Measurements from ENCODE around the gene SERPINB2. TPM values are rescaled to one million over a fixed set of nuclear protein-coding genes. Genes with fewer than 3 reads are reported as not detected.

SERPINB2 gene
- total and polyA plus RNA-seq, 2 of the 13 experiments (the other 11 are each of a cell fraction or from before 2014, with no cell fraction given) = 0.07 to 0.11 TPM

GRCh38 chr18:63936156-63936931 lies 48.8 kb downstream of the SERPINB2 start (continued):
- TF ChIP-seq MAX (IDR thresholded peaks at IDR 0.05) = peak; percentile 24; the same call in 1 of the 2 replicates
- TF ChIP-seq YY1 (IDR thresholded peaks at IDR 0.05; ENCODE audit: insufficient read depth, insufficient replicate concordance, low read depth, low read length) = peak; percentile 21
- peak; percentile 53; the same call in 1 of the 2 replicates for TF ChIP-seq ZFY (CRISPR knock-in tag; IDR thresholded peaks at IDR 0.05)
- 0 out of 2 replicates have a peak, but pooled peaks have one; percentile 31 for TF ChIP-seq NRL (CRISPR knock-in tag; IDR thresholded peaks at IDR 0.05; ENCODE audit: borderline replicate concordance)
- peak; percentile 69 for TF ChIP-seq RAD21 (CRISPR knock-in tag; IDR thresholded peaks at IDR 0.05)
- TF ChIP-seq HNRNPLL (IDR thresholded peaks at IDR 0.05; ENCODE audit: low read depth, low read length, poor library complexity, severe bottlenecking) = peak; percentile 40
- TF ChIP-seq SPEN (CRISPR knock-in tag; IDR thresholded peaks at IDR 0.05; ENCODE audit: low read depth) = 0 out of 2 replicates have a peak, but pooled peaks have one; percentile 25
- TF ChIP-seq GABPA (IDR thresholded peaks at IDR 0.05; ENCODE audit: low read depth, low read length) = peak; percentile 27; the same call in 1 of the 2 replicates
- peak; percentile 47; the same call in 1 of the 2 replicates for TF ChIP-seq GABPA (CRISPR knock-in tag; IDR thresholded peaks at IDR 0.05; ENCODE audit: low read depth)
- TF ChIP-seq KDM2A (CRISPR knock-in tag; IDR thresholded peaks at IDR 0.05; ENCODE audit: borderline replicate concordance, low read depth) = peak; percentile 79; the same call in 1 of the 2 replicates
- TF ChIP-seq ZNF501 (CRISPR knock-in tag; IDR thresholded peaks at IDR 0.05) = no peak
- 0 out of 2 replicates have a peak, but pooled peaks have one; percentile 17 for TF ChIP-seq MIER2 (CRISPR knock-in tag; IDR thresholded peaks at IDR 0.05)
- TF ChIP-seq CTCF (CRISPR knock-in tag; IDR thresholded peaks at IDR 0.05) = peak; percentile 89
- TF ChIP-seq ZNF276 (CRISPR knock-in tag; IDR thresholded peaks at IDR 0.05; ENCODE audit: low read depth) = no peak
- TF ChIP-seq ELF1 (CRISPR knock-in tag; IDR thresholded peaks at IDR 0.05) = peak; percentile 82
- TF ChIP-seq ZNF510 (CRISPR knock-in tag; IDR thresholded peaks at IDR 0.05; ENCODE audit: low read depth) = no peak
- TF ChIP-seq SALL1 (CRISPR knock-in tag; IDR thresholded peaks at IDR 0.05) = 0 out of 2 replicates have a peak, but pooled peaks have one; percentile 19
- TF ChIP-seq SOX6 (IDR thresholded peaks at IDR 0.05) = no peak
- peak; percentile 13; the same call in 1 of the 2 replicates for TF ChIP-seq SOX6 (CRISPR knock-in tag; IDR thresholded peaks at IDR 0.05)
- TF ChIP-seq ZMYM4 (CRISPR knock-in tag; IDR thresholded peaks at IDR 0.05) = 0 out of 2 replicates have a peak, but pooled peaks have one; percentile 41
- 0 out of 2 replicates have a peak, but pooled peaks have one; percentile 29 for TF ChIP-seq PCBP1 (IDR thresholded peaks at IDR 0.05; ENCODE audit: borderline replicate concordance, low read depth, low read length)
- peak; percentile 33; the same call in 1 of the 2 replicates for TF ChIP-seq ZNF788 (CRISPR knock-in tag; IDR thresholded peaks at IDR 0.05; ENCODE audit: borderline replicate concordance)
